ENCODE data around the gene CGB2. TPM values are rescaled to one million over a fixed set of nuclear protein-coding genes. Genes with fewer than 3 reads are reported as not detected.

Gene CGB2
- total and polyA plus RNA-seq, 9 of the 15 experiments (the other 6 are each of a cell fraction or from before 2014, with no cell fraction given) = 0.22 TPM; not detected in 8

GRCh38 chr19:49017041-49017665 lies 14.5 kb upstream of the CGB2 start, which contains the start of gene LHB:
Gene LHB (minus strand): TSS chr19:49017091. CDS start chr19:49017081, 10 bp downstream.
- Histone ChIP-seq H3K4me3 (peak within 1 kb of the TSS; percentile 41), H4K20me1 (replicated peaks; ENCODE audit: control insufficient read depth, insufficient read depth, low read length) (peaks cover 12% of the 10 kb centered on the region; the same call in 1 of the 2 replicates), H2AFZ (ENCODE audit: low read depth, low read length) (0 out of 2 replicates have a peak within 1 kb of the TSS, but pooled peaks have one; percentile 44), H3K9ac (ENCODE audit: insufficient read depth in 1 of 2, low read depth in 2 of 2, low read length in 2 of 2) (peak within 1 kb of the TSS; percentile 30 to 88), H3K36me3 (ENCODE audit: control insufficient read depth, insufficient read depth, low read length) (peaks cover 42% of the 10 kb centered on the region; the same call in 2 of the 3 replicates), H3K9me3 (replicated peaks; ENCODE audit: control insufficient read depth, insufficient read depth, low read depth, low read length) (no peaks in the 10 kb centered on the region), H3K4me2 (ENCODE audit: insufficient read depth, low read length) (peak within 1 kb of the TSS; percentile 76; the same call in 1 of the 2 replicates), H3K4me1 (replicated peaks in 1 of 2; ENCODE audit: control insufficient read depth in 2 of 2, insufficient read depth in 2 of 2, low read length in 2 of 2) (peaks cover 21 to 59% of the 10 kb centered on the region in 2 experiments; a peak in 4 of 5 replicates), H3K27ac (ENCODE audit: extremely low read depth, low read depth, low read length) (peak within 1 kb of the TSS; percentile 32; the same call in 1 of the 3 replicates), H3K27me3 (ENCODE audit: control insufficient read depth in 2 of 2, insufficient read depth in 2 of 2, low read length in 2 of 2) (no peaks in the 10 kb centered on the region), H3K79me2 (ENCODE audit: control insufficient read depth, insufficient read depth, low read length) (no peaks in the 10 kb centered on the region), H3K9me1 (ENCODE audit: control insufficient read depth, insufficient read depth, low read length) (peaks cover 7% of the 10 kb centered on the region)
- WGBS (ENCODE audit: insufficient coverage, low coverage, missing lambda C conversion rate) = 61% methylated on average over 14 of the region's 17 CpGs
- no TSS peak for BruUV-seq (replicated peaks)
- TF ChIP-seq E2F6 (IDR thresholded peaks at IDR 0.05; ENCODE audit: borderline replicate concordance in 1 of 2, extremely low read depth in 1 of 2, insufficient read depth in 1 of 2, insufficient read length in 1 of 2, low read depth in 1 of 2, low read length in 1 of 2, poor library complexity in 1 of 2, severe bottlenecking in 1 of 2) (no peak), EGR1 (conservative IDR thresholded peaks at IDR 0.05) (peak; percentile 13; the same call in 1 of the 2 replicates)
- FAIRE-seq (no peak), ATAC-seq (no peak), DNase-seq (ENCODE audit: extremely low read depth in 1 of 4, low spot score in 3 of 4) (no peak)
- intact Hi-C loops (cut with micrococcal nuclease) (no loop called here), in situ Hi-C loops (cut with MboI) (no loop called here)
- CTCF ChIA-PET (ENCODE audit: low intra/inter-chr PET ratio) = no interaction called here
- POLR2A ChIA-PET = no interaction called here

Data from K562 (cell line).